Peyer's patch (tissue), 4 donors: ENCODE data around the gene GALNT4. TPM values are rescaled to one million over a fixed set of nuclear protein-coding genes. Genes with fewer than 3 reads are reported as not detected.

Source experiments
- DNase-seq, 3 donors: peaks; one replicate each; pipeline ENCODE4 v3.0.0-alpha.2; 2017 to 2019
- H3K27ac ChIP-seq, 4 donors: fragments of 200-600 bp; sonication (generic); one replicate each; pipeline ENCODE4 v1.5.1; 2016 to 2019
- H3K27me3 ChIP-seq, 2 donors: fragments of 200-600 bp; sonication (generic); one replicate each; pipeline ENCODE4 v1.5.1; 2019
- H3K36me3 ChIP-seq, 3 donors: fragments of 200-600 bp; sonication (generic); one replicate each; pipeline ENCODE4 v1.5.1; 2016 to 2019
- H3K4me1 ChIP-seq, 4 donors: fragments of 200-600 bp; sonication (generic); one replicate each; pipeline ENCODE4 v1.5.1; 2016 to 2019
- H3K4me3 ChIP-seq, 4 donors: fragments of 200-600 bp; sonication (generic); 1 replicate in 3 of 4; 2 replicates in 1 of 4; pipeline ENCODE4 v1.5.1; 2016 to 2019; ENCODE audit warnings: mild to moderate bottlenecking in 1 of 4
- H3K9me3 ChIP-seq, 4 donors: fragments of 200-600 bp; sonication (generic); one replicate each; pipeline ENCODE4 v1.5.1; 2016 to 2019; ENCODE audit warnings: mild to moderate bottlenecking in 1 of 4
- CTCF ChIP-seq, 6 experiments: fragments of 450-650 bp in 4 of 6; fragments of 200-600 bp in 2 of 6; sonication (generic) in 1 of 6; IDR thresholded peaks; one replicate each; pipeline ENCODE4 v1.5.1; 2017 to 2019; ENCODE audit warnings: antibody characterized with exemption in 6 of 6, mild to moderate bottlenecking in 3 of 6, moderate library complexity in 1 of 6
- POLR2A ChIP-seq, 2 donors: fragments of 450-650 bp; IDR thresholded peaks; one replicate each; pipeline ENCODE4 v1.5.1; 2017; ENCODE audit warnings: antibody characterized with exemption in 2 of 2, mild to moderate bottlenecking in 2 of 2, moderate library complexity in 2 of 2
- total RNA-seq, 4 donors: library from RNA; depleted of rRNA; stranded (reverse); fragments of >200 nt; gene quantifications; one replicate each; pipeline ENCODE4 v1.1.0, GENCODE V29; 2016

GALNT4 gene
- total RNA-seq, 4 donors from 2014 or later, result 15.7 to 34.3 (median 26.1) TPM

DNA sequence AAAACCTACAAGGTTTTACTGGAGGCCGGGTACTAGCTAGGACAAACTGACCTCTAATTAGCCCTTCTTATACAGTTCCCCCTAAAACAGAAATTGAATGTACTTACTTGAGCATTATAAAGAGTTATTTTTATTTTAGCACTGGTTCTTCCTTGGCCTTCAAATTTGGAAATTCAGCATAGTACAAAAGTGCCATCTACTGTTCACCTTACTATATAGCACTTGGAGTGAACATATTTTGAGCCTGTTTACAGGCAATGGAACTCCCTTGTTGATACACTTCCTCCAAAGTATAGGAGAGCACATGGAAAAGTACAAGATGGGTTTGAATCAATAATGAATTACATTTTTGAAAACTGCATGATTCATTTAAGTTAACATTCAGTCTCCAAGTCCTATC is 5.1 kb upstream of the GALNT4 start:
- H3K4me3 ChIP-seq, result no peak overlapping the region

GRCh38 chr12:89528434-89528833 is 3.8 kb upstream of the GALNT4 start:
- H3K9me3 ChIP-seq, result no peaks in the 10 kb centered on the region
- no peaks in the 10 kb centered on the region for H3K36me3 ChIP-seq
- no peaks in the 10 kb centered on the region for H3K27me3 ChIP-seq
- H3K4me1 ChIP-seq, result peaks cover 0 to 9% (median 2%) of the 10 kb centered on the region in 4 donors
- H3K4me3 ChIP-seq, result no peak overlapping the region
- no peak for TF ChIP-seq POLR2A (IDR thresholded peaks at IDR 0.05)
- TF ChIP-seq CTCF (IDR thresholded peaks at IDR 0.05), result no peak
- DNase-seq, result no peak
- H3K27ac ChIP-seq, result no peak overlapping the region

More for the DNA sequence above, 5.1 kb upstream of the GALNT4 start:
- Histone ChIP-seq H3K27me3 (no peaks in the 10 kb centered on the region), H3K36me3 (no peaks in the 10 kb centered on the region), H3K9me3 (no peaks in the 10 kb centered on the region), H3K4me1 (peaks cover 0 to 6% (median 0%) of the 10 kb centered on the region in 4 donors), H3K27ac (no peak overlapping the region)
- no peak for DNase-seq
- TF ChIP-seq CTCF (IDR thresholded peaks at IDR 0.05) (peak; percentile 25 to 92 (median 80)), POLR2A (IDR thresholded peaks at IDR 0.05) (no peak)

DNA sequence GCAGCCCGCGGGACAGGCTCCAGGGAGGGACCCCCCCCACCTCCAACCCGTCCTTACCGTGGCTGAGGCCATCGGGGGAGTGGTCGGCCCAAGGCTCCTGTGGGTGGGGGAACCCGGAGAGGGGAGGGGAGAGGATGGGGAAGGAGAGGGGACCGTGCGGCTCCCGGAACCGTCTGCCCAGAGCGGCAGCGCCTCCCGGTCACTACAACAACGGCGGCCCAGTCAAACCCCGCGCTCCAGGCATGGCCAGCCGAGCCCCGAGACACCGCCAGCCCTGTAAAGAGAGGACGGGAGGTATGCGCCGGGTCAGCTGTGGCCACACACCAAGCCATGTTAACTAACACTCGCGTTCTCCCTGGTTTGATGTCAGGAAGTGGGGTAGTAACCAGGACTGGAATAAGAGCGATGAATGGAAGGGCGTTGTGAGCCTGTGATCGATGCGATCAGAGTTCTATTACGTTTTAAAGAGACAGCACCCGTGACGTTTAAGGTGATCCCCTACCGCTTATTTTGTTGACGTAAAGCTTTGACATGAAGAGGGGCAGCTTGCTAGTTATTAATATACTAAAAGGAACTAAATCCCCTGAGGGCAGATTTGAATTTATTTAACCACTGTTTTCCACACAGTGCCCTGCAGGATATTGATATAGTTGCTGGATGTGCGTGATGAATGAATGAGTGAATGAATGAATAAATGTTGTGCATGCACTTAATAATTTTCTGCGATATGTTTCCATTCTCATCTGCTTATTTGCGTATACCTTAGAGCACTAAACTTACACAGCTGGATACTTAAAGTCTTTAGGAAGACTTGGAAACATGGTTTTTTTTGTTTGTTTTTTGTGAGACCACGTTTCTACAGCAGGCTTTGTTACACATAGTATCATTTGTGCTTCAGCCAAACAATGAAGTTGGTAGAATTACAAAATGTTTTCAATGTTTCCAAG is 1.5 kb upstream of the GALNT4 start, which contains the start of gene POC1B:
Gene POC1B, minus strand, starts transcription at position 224 of the 947 bp plus-strand sequence. Its CDS starts 152 bp downstream, at position 72.
- no peaks in the 10 kb centered on the region for H3K27me3 ChIP-seq
- H3K4me1 ChIP-seq, result peaks cover 0 to 27% (median 8%) of the 10 kb centered on the region in 4 donors
- H3K4me3 ChIP-seq, result peak within 1 kb of the TSS; percentile 83 to 98 (median 91)
- H3K27ac ChIP-seq, result peak within 1 kb of the TSS; percentile 91 to 96 (median 92)
- no peaks in the 10 kb centered on the region for H3K36me3 ChIP-seq
- H3K9me3 ChIP-seq, result no peaks in the 10 kb centered on the region
- TF ChIP-seq CTCF (IDR thresholded peaks at IDR 0.05) (no peak), POLR2A (IDR thresholded peaks at IDR 0.05) (peak; percentile 32 to 64)
- peak; percentile 73 to 89 (median 88) for DNase-seq

GRCh38 chr12:89525305-89525823 is 768 bp upstream of the GALNT4 start:
- Histone ChIP-seq H3K4me3 (peak overlapping the region; percentile 83 to 98 (median 91)), H3K9me3 (no peaks in the 10 kb centered on the region), H3K36me3 (no peaks in the 10 kb centered on the region), H3K27me3 (no peaks in the 10 kb centered on the region), H3K27ac (peak overlapping the region; percentile 91 to 96 (median 92)), H3K4me1 (peaks cover 0 to 32% (median 8%) of the 10 kb centered on the region in 4 donors)
- no peak for TF ChIP-seq POLR2A (IDR thresholded peaks at IDR 0.05)
- TF ChIP-seq CTCF (IDR thresholded peaks at IDR 0.05), result no peak
- peak; percentile 66 to 85 (median 80) for DNase-seq

- no peak for TF ChIP-seq POLR2A (IDR thresholded peaks at IDR 0.05)
- DNase-seq, result no peak
- Histone ChIP-seq H3K9me3 (no peaks in the 10 kb centered on the region), H3K4me3 (peak overlapping the region; percentile 83 to 98 (median 91)), H3K36me3 (no peaks in the 10 kb centered on the region), H3K4me1 (peaks cover 0 to 38% (median 8%) of the 10 kb centered on the region in 4 donors), H3K27ac (peak overlapping the region; percentile 91 to 96 (median 92)), H3K27me3 (no peaks in the 10 kb centered on the region)
These were observed 604 bp downstream of the GALNT4 start for GRCh38 chr12:89523843-89524540.
